Raji (cell line): ENCODE results near the gene CHRD.

ENCODE experiments used
- POLR2A ChIP-seq: IDR thresholded peaks from 2 replicates; pipeline ENCODE4 v1.6.1; 2011; ENCODE audit warnings: low read depth, low read length, control low read depth; ENCODE audit not compliant: insufficient read depth

CHRD gene

GRCh38 chr3:184354121-184354728, 25.6 kb upstream of the CHRD start:
- no peak for TF ChIP-seq POLR2A

- TF ChIP-seq POLR2A, result no peak
Observed at GRCh38 chr3:184354754-184355153, 25.1 kb upstream of the CHRD start.

- TF ChIP-seq POLR2A, result no peak
Observed at GRCh38 chr3:184355261-184356040, 24.4 kb upstream of the CHRD start.

DNA sequence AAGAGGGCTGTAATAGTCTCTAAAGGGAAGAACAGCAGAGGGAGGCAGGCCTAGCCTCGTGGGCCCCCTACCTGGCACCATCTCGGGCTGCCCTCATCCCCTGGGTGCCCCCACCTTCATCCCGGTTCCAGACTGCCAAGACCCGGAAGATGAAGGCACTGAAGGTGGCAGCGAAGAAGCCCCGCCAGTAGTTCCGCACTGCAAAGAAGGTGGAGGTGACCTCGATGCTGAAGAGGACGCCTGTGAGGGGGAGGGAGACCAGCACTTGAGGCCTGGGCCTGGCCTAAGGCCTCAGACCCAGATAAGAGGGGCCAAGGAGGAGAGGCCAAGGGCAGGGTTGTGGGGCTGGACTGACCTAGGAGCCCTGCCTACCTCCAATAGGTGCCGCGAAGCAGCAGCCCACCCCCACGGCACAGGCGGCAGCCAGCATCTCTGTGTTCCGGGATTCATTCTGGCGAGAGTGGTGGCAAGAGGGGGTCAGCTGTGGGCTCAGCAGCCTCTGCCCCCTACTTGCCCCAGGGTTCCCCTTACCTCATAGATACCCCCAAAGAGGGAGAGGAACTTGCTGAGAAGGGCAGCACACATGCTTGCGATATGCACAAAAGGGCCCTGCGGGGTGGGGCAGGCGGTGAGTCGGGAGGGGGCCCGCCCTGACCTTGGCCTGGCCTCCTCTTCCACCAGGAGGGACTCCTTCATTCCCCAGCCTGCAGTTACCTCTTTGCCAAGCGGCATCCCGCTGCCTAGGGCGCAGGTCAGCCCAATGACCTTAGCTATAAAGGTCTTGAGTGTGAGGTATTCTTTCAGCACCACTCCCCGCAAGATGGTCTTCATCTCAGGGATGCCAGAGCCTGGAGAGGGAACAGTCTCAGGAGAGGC, 22.4 kb upstream of the CHRD start:
- TF ChIP-seq POLR2A, result no peak

- no peak for TF ChIP-seq POLR2A
Observed at GRCh38 chr3:184358124-184358767, 21.6 kb upstream of the CHRD start.

DNA sequence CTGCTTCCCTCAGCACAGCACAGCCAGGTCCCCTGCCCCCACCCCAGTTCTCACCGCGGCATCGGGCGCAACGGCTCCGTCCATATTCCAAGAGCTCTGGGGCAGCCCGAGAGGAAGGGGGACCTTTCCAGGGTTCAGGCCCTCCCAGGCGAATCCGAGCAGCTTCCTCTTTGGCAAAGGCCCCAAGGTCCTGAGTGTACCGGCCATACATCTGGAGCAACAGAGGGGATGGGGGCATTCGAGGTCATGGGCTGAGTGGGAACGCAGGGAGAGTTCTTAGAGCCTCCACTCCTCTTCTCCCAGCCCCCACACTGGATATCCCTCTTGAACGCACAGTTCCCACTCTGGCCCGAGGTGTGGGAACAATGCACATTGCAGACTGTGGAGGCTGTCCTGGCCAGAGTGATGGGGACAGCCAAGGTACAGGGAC, 20.9 kb upstream of the CHRD start:
- TF ChIP-seq POLR2A, result no peak

DNA sequence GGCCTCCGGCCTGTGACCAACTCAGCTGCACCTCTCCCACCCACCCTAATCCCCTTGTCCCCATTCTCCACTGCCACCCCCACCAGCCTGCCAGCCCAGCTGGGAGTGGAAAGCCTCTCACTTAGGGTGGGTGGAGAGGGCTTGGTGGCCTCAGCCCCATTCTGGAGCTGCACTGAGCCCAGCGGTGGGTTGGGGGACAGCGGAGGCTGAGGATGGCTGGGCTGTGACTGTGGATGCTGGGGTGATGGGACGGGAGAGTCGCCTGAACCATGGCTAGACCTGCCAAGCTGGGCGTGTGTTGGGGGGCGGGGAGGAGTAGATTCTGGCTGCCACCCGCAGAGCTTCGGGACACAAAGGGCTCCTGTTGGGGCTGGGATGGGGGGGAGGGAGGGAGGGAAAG, 20.2 kb upstream of the CHRD start:
- TF ChIP-seq POLR2A, result no peak

- TF ChIP-seq POLR2A, result no peak
Observed at GRCh38 chr3:184360070-184360928, 19.6 kb upstream of the CHRD start.

DNA sequence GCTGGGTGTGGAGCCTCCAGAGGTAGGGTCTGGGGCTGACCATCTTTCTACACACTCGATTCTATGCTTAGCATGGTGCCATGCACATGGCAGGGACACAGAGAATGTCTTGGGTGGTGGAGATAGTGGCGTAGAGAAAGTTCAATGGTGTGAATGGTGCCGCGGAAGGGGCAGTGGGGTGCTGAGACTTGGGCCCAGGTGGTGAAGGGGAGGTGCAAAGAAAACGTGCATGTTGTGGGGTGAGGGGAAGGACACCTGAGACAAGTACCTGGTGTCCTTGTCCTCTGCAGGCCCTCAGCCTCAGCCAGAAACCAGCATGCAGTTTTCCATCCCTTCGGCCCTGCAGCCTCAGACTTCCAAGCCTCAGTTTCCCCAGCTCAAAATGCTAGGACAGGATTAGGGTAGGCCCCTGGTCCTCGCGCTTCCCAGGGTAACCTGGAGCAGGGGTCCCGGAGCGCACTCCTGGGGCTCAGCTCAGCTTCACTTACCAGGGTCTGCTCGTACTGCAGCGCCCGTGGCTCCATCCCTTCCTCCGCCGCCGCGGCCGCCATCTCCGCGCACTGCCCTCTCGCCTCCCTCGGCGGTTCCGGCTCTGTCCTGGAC, 18.8 kb upstream of the CHRD start:
- TF ChIP-seq POLR2A, result no peak

- peak; percentile 58 for TF ChIP-seq POLR2A
Observed at GRCh38 chr3:184361532-184361931, 18.3 kb upstream of the CHRD start, which contains the start of the genes CLCN2 and POLR2H. CLCN2 (minus strand) TSS chr3:184361605; CDS start chr3:184361479, 126 bp downstream. POLR2H (plus strand) TSS chr3:184361710; CDS start chr3:184363493, 1,783 bp downstream.

DNA sequence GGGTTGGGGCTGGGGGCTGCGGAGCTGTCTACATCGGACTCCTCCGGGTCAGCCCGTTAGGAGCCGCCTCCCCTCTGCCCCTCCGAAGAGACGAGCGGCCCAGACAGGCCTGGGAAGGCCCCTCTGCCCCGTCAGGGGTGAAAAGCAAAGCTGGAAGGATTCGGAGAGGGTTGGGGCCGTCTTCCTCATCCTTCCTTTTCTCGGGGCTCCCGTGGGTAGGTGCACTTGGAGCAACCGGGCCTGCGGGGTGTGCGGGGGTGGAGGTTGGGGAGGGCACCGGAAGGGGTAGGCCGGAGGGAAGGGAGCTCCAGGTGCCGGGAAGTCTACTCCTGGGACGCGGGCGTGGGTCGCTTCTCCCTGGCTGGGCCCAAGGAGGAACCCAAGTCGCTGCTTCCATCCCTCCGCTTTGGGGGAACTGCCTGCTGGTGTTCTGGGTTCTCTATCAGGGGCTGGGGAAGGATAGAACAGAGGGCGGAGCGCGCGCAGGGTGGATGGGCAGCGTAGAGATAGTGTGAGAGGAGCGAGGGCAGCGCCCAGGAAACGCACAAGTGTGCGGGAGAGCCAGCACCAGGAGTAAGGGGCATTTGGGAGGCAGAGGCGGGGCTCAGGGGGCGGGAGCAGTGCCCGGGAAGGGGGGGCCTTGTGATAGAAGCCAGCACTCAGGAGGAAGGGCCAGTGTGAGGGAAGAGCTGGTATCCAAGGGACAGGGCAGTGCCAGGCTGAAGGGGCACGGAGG, 17.8 kb upstream of the CHRD start:
- TF ChIP-seq POLR2A, result no peak; the same call in 1 of the 2 replicates

DNA sequence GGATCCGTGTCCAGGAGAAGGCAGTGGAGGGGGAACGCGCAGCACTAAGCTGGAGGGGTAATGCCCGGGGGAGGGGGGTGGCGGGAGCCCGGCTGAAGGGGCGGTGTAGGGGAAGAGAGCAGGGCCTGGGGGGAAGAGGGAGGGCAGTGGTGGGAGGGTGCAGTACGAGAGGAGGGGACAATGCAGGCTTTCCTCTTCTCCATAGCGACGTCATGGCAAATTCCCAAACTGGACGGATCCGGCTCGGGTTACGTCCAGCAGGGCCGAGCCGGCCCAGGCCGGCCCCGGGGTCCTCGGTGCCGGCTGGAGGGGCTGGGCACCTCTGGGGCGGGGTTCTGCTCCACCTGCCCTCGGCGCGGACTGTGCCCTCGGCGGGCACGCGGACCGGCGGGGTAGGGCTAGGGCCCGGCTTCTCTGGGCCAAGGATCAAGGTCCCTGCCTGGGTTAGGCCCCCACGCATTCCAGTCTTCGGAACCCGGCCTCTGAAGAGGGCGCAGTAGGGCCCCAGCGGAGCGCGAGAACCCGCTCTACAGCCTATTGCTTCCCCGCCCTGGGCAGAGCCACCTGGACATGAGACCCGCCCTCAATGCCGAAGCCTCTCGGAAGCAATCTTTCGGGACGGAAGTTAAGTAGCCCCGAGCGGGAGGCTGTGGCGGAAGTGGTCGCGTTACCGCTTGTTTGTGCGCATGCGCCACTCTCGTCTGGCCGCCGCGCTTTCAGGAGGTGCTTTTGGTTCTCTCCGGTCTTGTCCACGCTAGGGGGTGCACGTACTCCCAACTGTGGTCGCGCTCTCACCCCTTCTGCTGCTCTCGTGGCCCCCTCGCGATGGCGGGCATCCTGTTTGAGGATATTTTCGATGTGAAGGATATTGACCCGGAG, 16.9 kb upstream of the CHRD start:
- TF ChIP-seq POLR2A, result peak; percentile 88
